ENCODE data around the gene GTPBP8. TPM values are rescaled to one million over a fixed set of nuclear protein-coding genes. Genes with fewer than 3 reads are reported as not detected.

The GTPBP8 gene
- total RNA-seq, 3 donors from 2014 or later = 11.8 to 17.4 (median 17.0) TPM

GRCh38 chr3:112979244-112979832 lies 11.4 kb upstream of the GTPBP8 start:
- TF ChIP-seq CTCF (IDR thresholded peaks at IDR 0.05) = peak; percentile 48
- ATAC-seq (no peak), DNase-seq (peak in 1 of 3 donors; percentile 49)
- no peaks in the 10 kb centered on the region for H3K36me3 ChIP-seq (ENCODE audit: low read depth)
- intact Hi-C loops (cut with DNase I, micrococcal nuclease) = loop anchor here (5.0 to 10.0 kb wide), 3 partner anchors 245 to 335 kb away; partner anchors contain the start of gene CCDC80 (in 2 of the 2)
- H3K9me3 ChIP-seq = no peaks in the 10 kb centered on the region
- H3K4me3 ChIP-seq = no peak overlapping the region
- H3K4me1 ChIP-seq (ENCODE audit: low read depth) = no peaks in the 10 kb centered on the region

GRCh38 chr3:112980080-112980479 lies 10.7 kb upstream of the GTPBP8 start:
- Histone ChIP-seq H3K4me3 (no peak overlapping the region), H3K36me3 (ENCODE audit: low read depth) (no peaks in the 10 kb centered on the region), H3K9me3 (no peaks in the 10 kb centered on the region), H3K4me1 (ENCODE audit: low read depth) (no peaks in the 10 kb centered on the region)
- intact Hi-C loops (cut with DNase I, micrococcal nuclease) = no loop called here
- no peak for TF ChIP-seq CTCF (IDR thresholded peaks at IDR 0.05)
- ATAC-seq (no peak), DNase-seq (no peak)

DNA sequence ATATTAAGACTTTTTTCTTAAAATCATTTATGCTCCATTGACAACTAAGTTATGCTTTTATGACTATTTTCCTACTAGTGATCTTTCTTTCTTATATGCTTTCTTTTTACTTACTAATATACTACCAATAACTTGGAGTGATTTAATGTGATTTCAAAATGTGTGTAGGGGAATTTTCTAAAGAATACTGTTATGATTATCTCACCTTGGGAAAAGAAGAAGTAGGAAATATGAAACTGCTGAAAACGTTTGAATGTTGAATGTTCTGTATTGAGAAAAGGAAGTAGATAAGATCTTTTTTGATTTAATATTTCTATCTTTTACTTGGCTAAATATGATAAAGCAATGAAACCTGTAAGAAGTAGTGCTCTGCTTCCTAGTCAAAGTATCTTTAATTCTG lies 8.1 kb upstream of the GTPBP8 start:
- intact Hi-C loops (cut with DNase I, micrococcal nuclease) = no loop called here

GRCh38 chr3:112984485-112984884 lies 6.3 kb upstream of the GTPBP8 start:
- ATAC-seq (peak; percentile 45), DNase-seq (peak in 1 of 3 donors; percentile 40)
- Histone ChIP-seq H3K9me3 (no peaks in the 10 kb centered on the region), H3K4me1 (ENCODE audit: low read depth) (no peaks in the 10 kb centered on the region), H3K4me3 (no peak overlapping the region), H3K36me3 (ENCODE audit: low read depth) (no peaks in the 10 kb centered on the region)
- intact Hi-C loops (cut with DNase I, micrococcal nuclease) = no loop called here
- TF ChIP-seq CTCF (IDR thresholded peaks at IDR 0.05) = no peak

More for the DNA sequence above, 8.1 kb upstream of the GTPBP8 start:
- DNase-seq (no peak), ATAC-seq (no peak)
- Histone ChIP-seq H3K4me3 (no peak overlapping the region), H3K9me3 (no peaks in the 10 kb centered on the region), H3K4me1 (ENCODE audit: low read depth) (no peaks in the 10 kb centered on the region), H3K36me3 (ENCODE audit: low read depth) (no peaks in the 10 kb centered on the region)
- TF ChIP-seq CTCF (IDR thresholded peaks at IDR 0.05) = no peak

- H3K4me1 ChIP-seq (ENCODE audit: low read depth) = peaks cover 10% of the 10 kb centered on the region
- no peak for ATAC-seq
- no peak overlapping the region for H3K4me3 ChIP-seq
- peak in 1 of 3 donors; percentile 30 for DNase-seq
- intact Hi-C loops (cut with DNase I, micrococcal nuclease) = no loop called here
- TF ChIP-seq CTCF (IDR thresholded peaks at IDR 0.05) = no peak
- H3K9me3 ChIP-seq = no peaks in the 10 kb centered on the region
- H3K36me3 ChIP-seq (ENCODE audit: low read depth) = no peaks in the 10 kb centered on the region
Observed at GRCh38 chr3:112987710-112988334, 3.0 kb upstream of the GTPBP8 start.
